Hepatocyte (in vitro differentiated cells): ENCODE measurements around the gene BMPR1A.

Experiments
- CTCF ChIP-seq: fragments of 200-600 bp; sonication (generic); IDR thresholded peaks from 2 replicates; pipeline ENCODE4 v1.5.1; 2016; ENCODE audit warnings: antibody characterized with exemption, mild to moderate bottlenecking; ENCODE audit not compliant: poor library complexity
- EZH2 ChIP-seq: fragments of 200-600 bp; sonication (generic); IDR thresholded peaks from 2 replicates; pipeline ENCODE4 v1.6.1; 2016; ENCODE audit warnings: antibody characterized with exemption, mild to moderate bottlenecking, borderline replicate concordance
- EZH2phosphoT487 ChIP-seq: fragments of 200-600 bp; sonication (generic); IDR thresholded peaks from one replicate; pipeline ENCODE4 v1.6.1; 2018; ENCODE audit warnings: antibody characterized with exemption, mild to moderate bottlenecking, low read depth, moderate library complexity; ENCODE audit not compliant: unreplicated experiment, severe bottlenecking

- TF ChIP-seq CTCF (no peak), EZH2 (no peak), EZH2phosphoT487 (no peak)
Measured at GRCh38 chr10:86770412-86770960, 14.1 kb downstream of the BMPR1A start.
